Measurements from ENCODE around the gene ZNF385A. TPM values are rescaled to one million over a fixed set of nuclear protein-coding genes. Genes with fewer than 3 reads are reported as not detected.

The ZNF385A gene
- total and polyA plus RNA-seq, 9 of the 15 experiments (the other 6 are each of a cell fraction or from before 2014, with no cell fraction given): 1.0 to 111 (median 7.7) TPM

GRCh38 chr12:54386403-54387113 lies 2.0 kb upstream of the ZNF385A start (continued):
- no peak for TF ChIP-seq KDM2B (CRISPR knock-in tag; IDR thresholded peaks at IDR 0.05)
- TF ChIP-seq ELF1 (tag; IDR thresholded peaks at IDR 0.05): 0 out of 2 replicates have a peak, but pooled peaks have one; percentile 11
- TF ChIP-seq KDM1A (IDR thresholded peaks at IDR 0.05): peak; percentile 52 to 56; a peak in 3 of 4 replicates
- no peak for TF ChIP-seq MAX (CRISPR knock-in tag; IDR thresholded peaks at IDR 0.05)
- TF ChIP-seq TCF7 (IDR thresholded peaks at IDR 0.05; ENCODE audit: borderline replicate concordance): no peak

DNA sequence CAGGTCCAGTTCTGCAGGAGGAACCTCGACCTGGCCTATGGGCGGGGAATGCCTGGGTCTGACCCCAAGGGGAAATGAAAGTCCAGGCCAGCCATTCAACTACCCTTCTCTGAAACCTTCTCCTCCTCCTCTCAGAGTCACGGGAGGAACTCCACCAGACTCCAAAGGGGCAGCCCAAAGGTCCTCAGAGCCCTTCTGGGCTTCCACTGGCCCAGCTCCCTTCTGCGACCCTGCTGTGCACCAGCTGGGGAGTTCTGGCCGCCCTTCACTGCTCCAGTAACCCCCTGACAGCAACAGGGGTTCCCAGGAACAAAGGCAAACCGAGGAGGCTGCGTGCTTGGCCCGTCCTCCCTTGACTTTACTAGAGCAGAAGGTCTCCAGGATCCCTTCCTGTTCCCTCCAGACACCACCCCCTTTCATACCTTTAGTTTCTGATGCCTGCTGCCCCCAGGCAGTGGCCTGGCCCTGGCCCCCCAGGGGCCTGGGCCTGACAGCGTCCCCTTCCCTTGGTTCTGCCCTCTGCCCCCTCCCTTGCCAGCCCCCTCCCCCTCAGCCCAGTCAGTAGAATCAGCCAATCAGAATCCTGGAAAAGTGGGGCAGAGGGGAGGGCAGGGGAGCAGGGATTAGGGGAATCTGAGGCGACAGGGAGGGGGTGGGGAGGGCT lies 850 bp upstream of the ZNF385A start:
- H3K9ac ChIP-seq (ENCODE audit: insufficient read depth in 1 of 2, low read depth in 2 of 2, low read length in 2 of 2): peak overlapping the region; percentile 6 to 90; a peak in 3 of 4 replicates
- H4K20me1 ChIP-seq (replicated peaks; ENCODE audit: control insufficient read depth, insufficient read depth, low read length): no peaks in the 10 kb centered on the region
- no peak overlapping the region for H3K4me3 ChIP-seq
- TF ChIP-seq YBX1 (IDR thresholded peaks at IDR 0.05) (no peak), TCF7 (IDR thresholded peaks at IDR 0.05; ENCODE audit: borderline replicate concordance) (no peak), EP400 (IDR thresholded peaks at IDR 0.05) (no peak)
- H3K36me3 ChIP-seq (ENCODE audit: control insufficient read depth, insufficient read depth, low read length): peaks cover 66% of the 10 kb centered on the region
- ChIA-PET POLR2A (interaction anchor here (0.6 to 1.0 kb wide), 6 partner anchors 15 to 1745 kb away, joined by 3 to 5 read pairs (median 3); no protein-coding TSS in a partner anchor), CTCF (ENCODE audit: low intra/inter-chr PET ratio) (interaction anchor here (0.5 kb wide), 1 partner anchor 48 kb away, joined by 3 read pairs; no protein-coding TSS in a partner anchor)
- H3K9me1 ChIP-seq (ENCODE audit: control insufficient read depth, insufficient read depth, low read length): no peaks in the 10 kb centered on the region
- H3K4me2 ChIP-seq (ENCODE audit: insufficient read depth, low read length): no peak overlapping the region; the same call in 1 of the 2 replicates
- peaks cover 65% of the 10 kb centered on the region in 2 experiments for H3K4me1 ChIP-seq (replicated peaks in 1 of 2; ENCODE audit: control insufficient read depth in 2 of 2, insufficient read depth in 2 of 2, low read length in 2 of 2)
- peak overlapping the region; percentile 37 for H3K27ac ChIP-seq (ENCODE audit: extremely low read depth, low read depth, low read length)
- no peaks in the 10 kb centered on the region for H3K27me3 ChIP-seq (ENCODE audit: control insufficient read depth in 2 of 2, insufficient read depth in 2 of 2, low read length in 2 of 2)
- DNase-seq (ENCODE audit: extremely low read depth in 1 of 4, low spot score in 3 of 4) (peak in 2 of 4 experiments; percentile 71 to 74), ATAC-seq (no peak), FAIRE-seq (no peak)
- no TSS peak for BruUV-seq (replicated peaks)
- H3K9me3 ChIP-seq (replicated peaks; ENCODE audit: control insufficient read depth, insufficient read depth, low read depth, low read length): no peaks in the 10 kb centered on the region
- in situ Hi-C loops (cut with MboI): no loop called here
- peaks cover 74% of the 10 kb centered on the region for H3K79me2 ChIP-seq (ENCODE audit: control insufficient read depth, insufficient read depth, low read length)
- intact Hi-C loops (cut with micrococcal nuclease): no loop called here
- H2AFZ ChIP-seq (ENCODE audit: low read depth, low read length): no peak overlapping the region
- 75% methylated on average over 7 of the region's 10 CpGs for WGBS (ENCODE audit: insufficient coverage, low coverage, missing lambda C conversion rate)
